IPS-11a (cell line): Measurements from ENCODE around the gene DDX17.

Experiments
- H3K4me3 ChIP-seq: one replicate; pipeline ENCODE4 v1.5.1; 2013; ENCODE audit warnings: low read depth, low read length, control low read depth

Gene DDX17

GRCh38 chr22:38451404-38451803, 54.7 kb downstream of the DDX17 start:
- H3K4me3 ChIP-seq, result no peak overlapping the region

GRCh38 chr22:38450234-38450797, 55.8 kb downstream of the DDX17 start:
- no peak overlapping the region for H3K4me3 ChIP-seq

GRCh38 chr22:38449776-38450175, 56.3 kb downstream of the DDX17 start:
- no peak overlapping the region for H3K4me3 ChIP-seq

GRCh38 chr22:38448945-38449745, 57.0 kb downstream of the DDX17 start:
- H3K4me3 ChIP-seq, result no peak overlapping the region

- no peak overlapping the region for H3K4me3 ChIP-seq
Measured at GRCh38 chr22:38446018-38446601, 60.0 kb downstream of the DDX17 start.

GRCh38 chr22:38444783-38445182, 61.3 kb downstream of the DDX17 start:
- H3K4me3 ChIP-seq, result no peak overlapping the region

GRCh38 chr22:38443628-38444521, 62.2 kb downstream of the DDX17 start:
- no peak overlapping the region for H3K4me3 ChIP-seq

- H3K4me3 ChIP-seq, result no peak overlapping the region
Measured at GRCh38 chr22:38442967-38443627, 63.0 kb downstream of the DDX17 start.

GRCh38 chr22:38441620-38442287, 64.4 kb downstream of the DDX17 start:
- no peak overlapping the region for H3K4me3 ChIP-seq

- no peak overlapping the region for H3K4me3 ChIP-seq
Measured at GRCh38 chr22:38440747-38441350, 65.3 kb downstream of the DDX17 start.

- H3K4me3 ChIP-seq, result no peak overlapping the region
Measured at GRCh38 chr22:38437416-38437815, 68.7 kb downstream of the DDX17 start.

GRCh38 chr22:38436629-38437395, 69.3 kb downstream of the DDX17 start:
- H3K4me3 ChIP-seq, result no peak overlapping the region

GRCh38 chr22:38435965-38436364, 70.1 kb downstream of the DDX17 start:
- no peak overlapping the region for H3K4me3 ChIP-seq

GRCh38 chr22:38435010-38435409, 71.1 kb downstream of the DDX17 start:
- H3K4me3 ChIP-seq, result no peak overlapping the region

GRCh38 chr22:38433871-38434270, 72.2 kb downstream of the DDX17 start:
- H3K4me3 ChIP-seq, result no peak overlapping the region
